WERI-Rb-1 (cell line): ENCODE results near the gene EYA2.

Source experiments
- DNase-seq: peaks from one replicate; pipeline ENCODE4 v3.0.0-alpha.2; 2020
- H3K27ac ChIP-seq: fragments of 250-450 bp; sonication (Bioruptor Pico); 2 replicates; pipeline ENCODE4 v1.5.1; 2020; ENCODE audit warnings: mild to moderate bottlenecking, moderate library complexity
- H3K27me3 ChIP-seq: fragments of 250-450 bp; sonication (Bioruptor Pico); 2 replicates; pipeline ENCODE4 v1.5.1; 2021; ENCODE audit warnings: mild to moderate bottlenecking, low read depth, moderate library complexity; ENCODE audit not compliant: insufficient read depth, severe bottlenecking
- H3K36me3 ChIP-seq: fragments of 250-450 bp; sonication (Bioruptor Pico); 2 replicates; pipeline ENCODE4 v1.5.1; 2020; ENCODE audit warnings: mild to moderate bottlenecking, moderate library complexity
- H3K4me3 ChIP-seq: 2 replicates; pipeline ENCODE4 v1.5.1; 2011; ENCODE audit warnings: low read depth, mild to moderate bottlenecking, control low read depth, low read length
- H3K9me3 ChIP-seq: fragments of 250-450 bp; sonication (Bioruptor Pico); 2 replicates; pipeline ENCODE4 v1.5.1; 2021; ENCODE audit warnings: mild to moderate bottlenecking, moderate library complexity; ENCODE audit not compliant: severe bottlenecking
- CTCF ChIP-seq: IDR thresholded peaks from 2 replicates; pipeline ENCODE4 v1.5.1; 2011; ENCODE audit warnings: low read depth, mild to moderate bottlenecking, control low read depth, inconsistent platforms, low read length

Gene EYA2

GRCh38 chr20:47120346-47120936 lies 225.8 kb downstream of the EYA2 start:
- no peak for TF ChIP-seq CTCF
- no peaks in the 10 kb centered on the region for H3K9me3 ChIP-seq
- H3K27ac ChIP-seq = no peak overlapping the region
- no peaks in the 10 kb centered on the region for H3K27me3 ChIP-seq
- peaks cover 36% of the 10 kb centered on the region for H3K36me3 ChIP-seq
- DNase-seq = no peak
- no peak overlapping the region for H3K4me3 ChIP-seq

GRCh38 chr20:47122560-47122959 lies 227.9 kb downstream of the EYA2 start:
- DNase-seq = no peak
- Histone ChIP-seq H3K4me3 (no peak overlapping the region), H3K36me3 (peaks cover 29% of the 10 kb centered on the region), H3K9me3 (no peaks in the 10 kb centered on the region), H3K27me3 (no peaks in the 10 kb centered on the region), H3K27ac (no peak overlapping the region)
- TF ChIP-seq CTCF = no peak

- Histone ChIP-seq H3K27ac (no peak overlapping the region; the same call in 1 of the 2 replicates), H3K27me3 (no peaks in the 10 kb centered on the region), H3K36me3 (peaks cover 19% of the 10 kb centered on the region), H3K4me3 (no peak overlapping the region), H3K9me3 (no peaks in the 10 kb centered on the region)
- no peak for DNase-seq
- no peak for TF ChIP-seq CTCF
Observed at GRCh38 chr20:47124181-47124717, 229.6 kb downstream of the EYA2 start.

- Histone ChIP-seq H3K9me3 (no peaks in the 10 kb centered on the region), H3K36me3 (peaks cover 15% of the 10 kb centered on the region), H3K27me3 (no peaks in the 10 kb centered on the region), H3K27ac (peak overlapping the region; percentile 88), H3K4me3 (peak overlapping the region; percentile 20)
- TF ChIP-seq CTCF = no peak
- DNase-seq = peak; percentile 31
Observed at GRCh38 chr20:47125508-47125757, 230.8 kb downstream of the EYA2 start.

GRCh38 chr20:47125758-47126591 lies 231.3 kb downstream of the EYA2 start:
- Histone ChIP-seq H3K36me3 (peaks cover 14% of the 10 kb centered on the region), H3K27me3 (no peaks in the 10 kb centered on the region), H3K9me3 (no peaks in the 10 kb centered on the region), H3K4me3 (peak overlapping the region; percentile 20), H3K27ac (peak overlapping the region; percentile 88)
- peak; percentile 68 for DNase-seq
- no peak for TF ChIP-seq CTCF
